GM23248 (cell line): ENCODE data around the gene GORASP1. TPM values are rescaled to one million over a fixed set of nuclear protein-coding genes. Genes with fewer than 3 reads are reported as not detected.
A peak's percentile ranks its signal among the peaks of the same experiment; 100 is the strongest.
"Not testable (repeated sequence)": the region's sequence is repeated elsewhere in the genome, so short reads cannot be mapped to it uniquely, and the experiment has no call there.

ENCODE experiments used
- DNase-seq: peaks from one replicate; pipeline ENCODE4 v3.0.0-alpha.2; 2015
- H2AFZ ChIP-seq: fragments of 200-600 bp; sonication (generic); 2 replicates; pipeline ENCODE4 v1.6.1; 2016; ENCODE audit warnings: antibody characterized with exemption
- H3F3A ChIP-seq: fragments of 200-600 bp; sonication (generic); 2 replicates; pipeline ENCODE4 v1.6.1; 2016; ENCODE audit warnings: mild to moderate bottlenecking, antibody characterized with exemption, mixed run types; ENCODE audit not compliant: insufficient read depth
- H3K27ac ChIP-seq: fragments of 200-600 bp; sonication (generic); 2 replicates; pipeline ENCODE4 v1.5.1; 2016; ENCODE audit warnings: mild to moderate bottlenecking
- H3K27me3 ChIP-seq: fragments of 200-600 bp; sonication (generic); replicated peaks from 2 replicates; pipeline ENCODE4 v1.6.1; 2016; ENCODE audit warnings: mild to moderate bottlenecking; ENCODE audit not compliant: insufficient read depth
- H3K36me3 ChIP-seq: fragments of 200-600 bp; sonication (generic); 2 replicates; pipeline ENCODE4 v1.6.1; 2016; ENCODE audit warnings: low read depth, mild to moderate bottlenecking
- H3K4me1 ChIP-seq: fragments of 200-600 bp; sonication (generic); 2 replicates; pipeline ENCODE4 v1.6.1; 2016; ENCODE audit warnings: mild to moderate bottlenecking; ENCODE audit not compliant: insufficient read depth
- H3K4me2 ChIP-seq: fragments of 200-600 bp; sonication (generic); one replicate; pipeline ENCODE4 v1.6.1; 2016; ENCODE audit warnings: mild to moderate bottlenecking; ENCODE audit not compliant: unreplicated experiment
- H3K4me3 ChIP-seq: fragments of 200-600 bp; sonication (generic); 2 replicates; pipeline ENCODE4 v1.5.1; 2016; ENCODE audit warnings: mild to moderate bottlenecking
- H3K79me2 ChIP-seq: fragments of 200-600 bp; sonication (generic); 2 replicates; pipeline ENCODE4 v1.6.1; 2016; ENCODE audit warnings: mild to moderate bottlenecking; ENCODE audit not compliant: insufficient read depth
- H3K9ac ChIP-seq: fragments of 200-600 bp; sonication (generic); 2 replicates; pipeline ENCODE4 v1.6.1; 2016; ENCODE audit warnings: mild to moderate bottlenecking
- H3K9me2 ChIP-seq: fragments of 200-600 bp; sonication (generic); 2 replicates; pipeline ENCODE4 v1.6.1; 2016; ENCODE audit warnings: mixed run types, mild to moderate bottlenecking, moderate library complexity; ENCODE audit not compliant: insufficient read depth
- H3K9me3 ChIP-seq: fragments of 200-600 bp; sonication (generic); one replicate; pipeline ENCODE4 v1.6.1; 2017; ENCODE audit warnings: low read depth
- H4K20me1 ChIP-seq: fragments of 200-600 bp; sonication (generic); 2 replicates; pipeline ENCODE4 v1.6.0; 2016; ENCODE audit not compliant: insufficient read depth
- EZH2 ChIP-seq: fragments of 200-600 bp; sonication (generic); IDR thresholded peaks from 2 replicates; pipeline ENCODE4 v1.6.1; 2018; ENCODE audit warnings: antibody characterized with exemption, mild to moderate bottlenecking; ENCODE audit not compliant: insufficient read depth, poor library complexity, severe bottlenecking
- EZH2phosphoT487 ChIP-seq: fragments of 200-600 bp; sonication (generic); IDR thresholded peaks from 2 replicates; pipeline ENCODE4 v1.6.1; 2018; ENCODE audit warnings: antibody characterized with exemption, moderate library complexity, mild to moderate bottlenecking, low read depth; ENCODE audit not compliant: insufficient read depth
- WGBS, 2 experiments: methylation state at CpG; one replicate each; pipeline ENCODE4 v1.1.6; 2015 to 2017; ENCODE audit warnings: low lambda C conversion rate in 2 of 2, low coverage in 1 of 2; ENCODE audit errors: missing lambda C conversion rate in 2 of 2; 5-methylcytosine and 5-hydroxymethylcytosine counted together
- in situ Hi-C: fragments of 300-500 bp; cut with MboI; formaldehyde crosslinking; loops from 2 replicates; pipeline ENCODE4 v1.15.0; 2020
- polyA plus RNA-seq: library from polyadenylated mRNA; unstranded; fragments of >200 nt; fragmentation: Nextera tagmentation; extraction: Ambion mirVana; gene quantifications from 2 replicates; pipeline ENCODE4 v1.2.1, GENCODE V29; 2016
- total RNA-seq: library from RNA; depleted of rRNA; stranded (reverse); fragments of >200 nt; shearing (Covaris generic); gene quantifications from 2 replicates; pipeline ENCODE4 v1.2.3, GENCODE V29; 2014

Gene GORASP1
- total and polyA plus RNA-seq, 2 experiments from 2014 or later: 33.1 to 63.8 TPM

- Histone ChIP-seq H3K4me2 (no peak overlapping the region), H3K4me3 (no peak overlapping the region), H4K20me1 (no peaks in the 10 kb centered on the region), H3K4me1 (peaks cover 22% of the 10 kb centered on the region), H3K79me2 (peaks cover 36% of the 10 kb centered on the region), H3K9ac (no peak overlapping the region), H3K27me3 (no peaks in the 10 kb centered on the region), H3K9me2 (no peaks in the 10 kb centered on the region), H3K36me3 (peaks cover 10% of the 10 kb centered on the region; the same call in 1 of the 2 replicates), H3K9me3 (no peaks in the 10 kb centered on the region), H3F3A (peaks cover 31% of the 10 kb centered on the region), H2AFZ (no peak overlapping the region), H3K27ac (no peak overlapping the region)
- peak; percentile 29 for DNase-seq
- TF ChIP-seq EZH2 (no peak), EZH2phosphoT487 (no peak)
- in situ Hi-C loops: no loop called here
- 44 to 55% methylated on average over 1 of the region's 1 CpG for WGBS, 2 experiments
Observed at GRCh38 chr3:39067286-39067685, 40.1 kb downstream of the GORASP1 start.

GRCh38 chr3:39065197-39065596 lies 42.2 kb downstream of the GORASP1 start:
- H3K9ac ChIP-seq: no peak overlapping the region
- 43 to 68% methylated on average over 1 of the region's 1 CpG for WGBS, 2 experiments
- peak overlapping the region; percentile 63 for H3K4me2 ChIP-seq

GRCh38 chr3:39064646-39065045 lies 42.8 kb downstream of the GORASP1 start:
- H3K4me2 ChIP-seq: peak overlapping the region; percentile 63
- 87 to 91% methylated on average over 1 of the region's 1 CpG for WGBS, 2 experiments
- DNase-seq: peak; percentile 73

More at GRCh38 chr3:39065197-39065596, 42.2 kb downstream of the GORASP1 start:
- Histone ChIP-seq H3K27me3 (no peaks in the 10 kb centered on the region), H2AFZ (no peak overlapping the region), H3K4me1 (peaks cover 22% of the 10 kb centered on the region), H4K20me1 (no peaks in the 10 kb centered on the region), H3K36me3 (peaks cover 7% of the 10 kb centered on the region; the same call in 1 of the 2 replicates), H3K79me2 (peaks cover 57% of the 10 kb centered on the region), H3K4me3 (no peak overlapping the region), H3K27ac (peak overlapping the region; percentile 57), H3F3A (peaks cover 31% of the 10 kb centered on the region), H3K9me3 (no peaks in the 10 kb centered on the region), H3K9me2 (no peaks in the 10 kb centered on the region)
- in situ Hi-C loops: no loop called here
- DNase-seq: peak; percentile 78
- TF ChIP-seq EZH2phosphoT487 (no peak), EZH2 (no peak)

GRCh38 chr3:39063143-39063542 lies 44.3 kb downstream of the GORASP1 start:
- H4K20me1 ChIP-seq: no peaks in the 10 kb centered on the region
- in situ Hi-C loops: no loop called here
- H3K9ac ChIP-seq: no peak overlapping the region

More at GRCh38 chr3:39064646-39065045, 42.8 kb downstream of the GORASP1 start:
- no peaks in the 10 kb centered on the region for H3K9me2 ChIP-seq
- H3K79me2 ChIP-seq: peaks cover 63% of the 10 kb centered on the region
- H3K27ac ChIP-seq: peak overlapping the region; percentile 57
- H2AFZ ChIP-seq: no peak overlapping the region
- in situ Hi-C loops: no loop called here
- H3F3A ChIP-seq: peaks cover 31% of the 10 kb centered on the region
- no peaks in the 10 kb centered on the region for H4K20me1 ChIP-seq
- H3K9me3 ChIP-seq: no peaks in the 10 kb centered on the region
- no peaks in the 10 kb centered on the region for H3K27me3 ChIP-seq
- peaks cover 22% of the 10 kb centered on the region for H3K4me1 ChIP-seq
- no peak overlapping the region for H3K9ac ChIP-seq
- no peak overlapping the region for H3K4me3 ChIP-seq
- peaks cover 3% of the 10 kb centered on the region; the same call in 1 of the 2 replicates for H3K36me3 ChIP-seq
- TF ChIP-seq EZH2phosphoT487 (no peak), EZH2 (no peak)

GRCh38 chr3:39062180-39062579 lies 45.2 kb downstream of the GORASP1 start:
- 50 to 54% methylated on average over 1 of the region's 1 CpG for WGBS, 2 experiments
- no peak overlapping the region for H3K4me2 ChIP-seq

More at GRCh38 chr3:39063143-39063542, 44.3 kb downstream of the GORASP1 start:
- Histone ChIP-seq H3K9me3 (no peaks in the 10 kb centered on the region), H3K79me2 (peaks cover 78% of the 10 kb centered on the region), H3K4me2 (no peak overlapping the region), H3K36me3 (no peaks in the 10 kb centered on the region; the same call in 1 of the 2 replicates), H2AFZ (no peak overlapping the region), H3F3A (peaks cover 31% of the 10 kb centered on the region), H3K9me2 (no peaks in the 10 kb centered on the region), H3K27ac (no peak overlapping the region), H3K4me3 (no peak overlapping the region), H3K4me1 (peaks cover 22% of the 10 kb centered on the region), H3K27me3 (no peaks in the 10 kb centered on the region)
- DNase-seq: no peak
- WGBS, 2 experiments: 62 to 70% methylated on average over 3 of the region's 3 CpGs
- no peak for TF ChIP-seq EZH2
- no peak for TF ChIP-seq EZH2phosphoT487

GRCh38 chr3:39061228-39061627 lies 46.2 kb downstream of the GORASP1 start:
- H3F3A ChIP-seq: peaks cover 27% of the 10 kb centered on the region
- peaks cover 78% of the 10 kb centered on the region for H3K79me2 ChIP-seq
- H3K9me3 ChIP-seq, H3K27ac ChIP-seq, H2AFZ ChIP-seq, in situ Hi-C loops, H3K4me2 ChIP-seq, DNase-seq, H3K9me2 ChIP-seq, H3K27me3 ChIP-seq, H4K20me1 ChIP-seq, H3K4me3 ChIP-seq, H3K9ac ChIP-seq, H3K36me3 ChIP-seq: not testable (repeated sequence)
- peaks cover 23% of the 10 kb centered on the region for H3K4me1 ChIP-seq
- 68 to 89% methylated on average over 2 of the region's 2 CpGs for WGBS, 2 experiments

More at GRCh38 chr3:39062180-39062579, 45.2 kb downstream of the GORASP1 start:
- H3K27ac ChIP-seq: no peak overlapping the region
- H3K79me2 ChIP-seq: peaks cover 82% of the 10 kb centered on the region
- peaks cover 31% of the 10 kb centered on the region for H3F3A ChIP-seq
- H4K20me1 ChIP-seq: no peaks in the 10 kb centered on the region
- H3K36me3 ChIP-seq: no peaks in the 10 kb centered on the region
- H3K4me1 ChIP-seq: peaks cover 22% of the 10 kb centered on the region
- in situ Hi-C loops: no loop called here
- H3K9me2 ChIP-seq: no peaks in the 10 kb centered on the region
- H3K9ac ChIP-seq: no peak overlapping the region
- no peaks in the 10 kb centered on the region for H3K9me3 ChIP-seq
- no peak overlapping the region for H3K4me3 ChIP-seq
- no peak for DNase-seq
- no peak overlapping the region for H2AFZ ChIP-seq
- H3K27me3 ChIP-seq: no peaks in the 10 kb centered on the region
- TF ChIP-seq EZH2 (no peak), EZH2phosphoT487 (no peak)
